ENCODE data around the gene MYLK.

The MYLK gene

GRCh38 chr3:123818921-123819429 lies 65.2 kb downstream of the MYLK start:
- no peak for DNase-seq

GRCh38 chr3:123818324-123818920 lies 65.7 kb downstream of the MYLK start:
- no peak for DNase-seq

- no peak for DNase-seq
Measured at GRCh38 chr3:123817413-123817812, 66.7 kb downstream of the MYLK start.

GRCh38 chr3:123816673-123817207 lies 67.4 kb downstream of the MYLK start:
- DNase-seq: no peak

GRCh38 chr3:123815981-123816380 lies 68.2 kb downstream of the MYLK start:
- DNase-seq: no peak

- DNase-seq: no peak
Measured at GRCh38 chr3:123813876-123814275, 70.3 kb downstream of the MYLK start.

GRCh38 chr3:123809597-123809996 lies 74.5 kb downstream of the MYLK start:
- DNase-seq: no peak

GRCh38 chr3:123808812-123809211 lies 75.3 kb downstream of the MYLK start:
- DNase-seq: no peak

GRCh38 chr3:123807820-123808219 lies 76.3 kb downstream of the MYLK start:
- DNase-seq: no peak

GRCh38 chr3:123805504-123805903 lies 78.6 kb downstream of the MYLK start:
- DNase-seq: no peak

GRCh38 chr3:123805101-123805500 lies 79.0 kb downstream of the MYLK start:
- no peak for DNase-seq

GRCh38 chr3:123804676-123805075 lies 79.5 kb downstream of the MYLK start:
- DNase-seq: no peak

GRCh38 chr3:123803521-123803920 lies 80.6 kb downstream of the MYLK start:
- DNase-seq: no peak

GRCh38 chr3:123802007-123802625 lies 82.0 kb downstream of the MYLK start:
- no peak for DNase-seq

GRCh38 chr3:123801474-123801873 lies 82.7 kb downstream of the MYLK start:
- no peak for DNase-seq

GRCh38 chr3:123800362-123800682 lies 83.8 kb downstream of the MYLK start:
- DNase-seq: no peak

GRCh38 chr3:123799544-123800361 lies 84.4 kb downstream of the MYLK start:
- DNase-seq: no peak

- no peak for DNase-seq
Measured at GRCh38 chr3:123798550-123798949, 85.6 kb downstream of the MYLK start.

- no peak for DNase-seq
Measured at GRCh38 chr3:123795471-123796251, 88.5 kb downstream of the MYLK start.

GRCh38 chr3:123793425-123793824 lies 90.7 kb downstream of the MYLK start:
- DNase-seq: no peak

GRCh38 chr3:123792473-123793201 lies 91.5 kb downstream of the MYLK start:
- DNase-seq: no peak

- DNase-seq: no peak
Measured at GRCh38 chr3:123791898-123792297, 92.2 kb downstream of the MYLK start.

Data from activated effector memory CD4-positive, alpha-beta T cell treated with anti-CD3 and anti-CD28 coated beads, Interleukin-2, amount 50 U/mL, for 16 hours (primary cell).